Stimulated activated effector memory CD8-positive, alpha-beta T cell treated with anti-CD3 and anti-CD28 coated beads, Interleukin-12 subunit alpha, Interleukin-12 subunit beta, amount 100 ng/mL, for 72 hours (primary cell): Measurements from ENCODE around the gene ACVRL1.
"Not testable (repeated sequence)": the region's sequence is repeated elsewhere in the genome, so short reads cannot be mapped to it uniquely, and the experiment has no call there.

Experiments used
- ATAC-seq: fragments of 150-1000 bp; cut with Tn5 transposase; 2 replicates; pipeline ENCODE4 v1.10.0; 2021
- DNase-seq, 2 donors: peaks; one replicate each; pipeline ENCODE4 v3.0.0; 2021 to 2022; ENCODE audit warnings: low spot score in 2 of 2
- H3K27ac Mint-ChIP-seq: one replicate; pipeline ENCODE4 v1.8.0; 2022; ENCODE audit warnings: mild to moderate bottlenecking, mixed read lengths
- H3K36me3 Mint-ChIP-seq: one replicate; pipeline ENCODE4 v1.8.0; 2022; ENCODE audit warnings: mild to moderate bottlenecking, mixed read lengths
- H3K4me1 Mint-ChIP-seq: one replicate; pipeline ENCODE4 v1.8.0; 2022; ENCODE audit warnings: mixed read lengths
- H3K4me3 Mint-ChIP-seq: one replicate; pipeline ENCODE4 v1.8.0; 2022; ENCODE audit warnings: mild to moderate bottlenecking, mixed read lengths
- H3K9me3 Mint-ChIP-seq: one replicate; pipeline ENCODE4 v1.8.0; 2022; ENCODE audit warnings: mixed read lengths

ACVRL1 gene

GRCh38 chr12:51870504-51870903, 36.8 kb upstream of the ACVRL1 start:
- Mint-ChIP-seq H3K4me1 (peaks cover 17% of the 10 kb centered on the region), H3K9me3 (no peaks in the 10 kb centered on the region), H3K4me3 (no peak overlapping the region), H3K36me3 (no peaks in the 10 kb centered on the region), H3K27ac (peak overlapping the region; percentile 3)
- ATAC-seq (no peak), DNase-seq (no peak)

- Mint-ChIP-seq H3K4me3 (no peak overlapping the region), H3K27ac (no peak overlapping the region), H3K36me3 (no peaks in the 10 kb centered on the region), H3K9me3 (no peaks in the 10 kb centered on the region), H3K4me1 (peaks cover 17% of the 10 kb centered on the region)
- DNase-seq: no peak
- ATAC-seq: no peak
Observed at GRCh38 chr12:51871126-51871525, 36.2 kb upstream of the ACVRL1 start.

- H3K4me3 Mint-ChIP-seq: no peak overlapping the region
- ATAC-seq (no peak), DNase-seq (no peak)
- H3K27ac Mint-ChIP-seq: peak overlapping the region; percentile 23
- no peaks in the 10 kb centered on the region for H3K9me3 Mint-ChIP-seq
- no peaks in the 10 kb centered on the region for H3K36me3 Mint-ChIP-seq
- peaks cover 17% of the 10 kb centered on the region for H3K4me1 Mint-ChIP-seq
Observed at GRCh38 chr12:51871918-51872688, 35.2 kb upstream of the ACVRL1 start.

- Mint-ChIP-seq H3K9me3 (no peaks in the 10 kb centered on the region), H3K27ac (peak overlapping the region; percentile 23), H3K4me1 (peaks cover 17% of the 10 kb centered on the region), H3K36me3 (no peaks in the 10 kb centered on the region), H3K4me3 (no peak overlapping the region)
- DNase-seq: no peak
- ATAC-seq: no peak
Observed at GRCh38 chr12:51872689-51872981, 34.7 kb upstream of the ACVRL1 start.

- no peak overlapping the region for H3K4me3 Mint-ChIP-seq
- H3K9me3 Mint-ChIP-seq: no peaks in the 10 kb centered on the region
- peak overlapping the region; percentile 3 for H3K27ac Mint-ChIP-seq
- H3K4me1 Mint-ChIP-seq: peaks cover 17% of the 10 kb centered on the region
- DNase-seq: no peak
- ATAC-seq: no peak
- H3K36me3 Mint-ChIP-seq: no peaks in the 10 kb centered on the region
Observed at GRCh38 chr12:51873251-51873994, 33.9 kb upstream of the ACVRL1 start.

- Mint-ChIP-seq H3K27ac (peak overlapping the region; percentile 3), H3K9me3 (no peaks in the 10 kb centered on the region), H3K36me3 (no peaks in the 10 kb centered on the region), H3K4me3 (no peak overlapping the region), H3K4me1 (peaks cover 11% of the 10 kb centered on the region)
- DNase-seq (no peak), ATAC-seq (no peak)
Observed at GRCh38 chr12:51874000-51874399, 33.3 kb upstream of the ACVRL1 start.

- Mint-ChIP-seq H3K36me3 (no peaks in the 10 kb centered on the region), H3K27ac (peak overlapping the region; percentile 3), H3K4me3 (no peak overlapping the region), H3K4me1 (peaks cover 10% of the 10 kb centered on the region), H3K9me3 (no peaks in the 10 kb centered on the region)
- DNase-seq (no peak), ATAC-seq (no peak)
Observed at GRCh38 chr12:51874486-51874885, 32.8 kb upstream of the ACVRL1 start.

- H3K4me3 Mint-ChIP-seq: no peak overlapping the region
- DNase-seq: no peak
- no peaks in the 10 kb centered on the region for H3K36me3 Mint-ChIP-seq
- no peak overlapping the region for H3K27ac Mint-ChIP-seq
- no peaks in the 10 kb centered on the region for H3K4me1 Mint-ChIP-seq
- no peak for ATAC-seq
- no peaks in the 10 kb centered on the region for H3K9me3 Mint-ChIP-seq
Observed at GRCh38 chr12:51879102-51879501, 28.2 kb upstream of the ACVRL1 start.

- DNase-seq (no peak), ATAC-seq (no peak)
- peaks cover 8% of the 10 kb centered on the region for H3K4me1 Mint-ChIP-seq
- H3K9me3 Mint-ChIP-seq: no peaks in the 10 kb centered on the region
- no peaks in the 10 kb centered on the region for H3K36me3 Mint-ChIP-seq
- H3K27ac Mint-ChIP-seq: no peak overlapping the region
- no peak overlapping the region for H3K4me3 Mint-ChIP-seq
Observed at GRCh38 chr12:51883295-51883694, 24.0 kb upstream of the ACVRL1 start.

- H3K27ac Mint-ChIP-seq: no peak overlapping the region
- H3K4me1 Mint-ChIP-seq: peaks cover 8% of the 10 kb centered on the region
- H3K36me3 Mint-ChIP-seq: no peaks in the 10 kb centered on the region
- H3K4me3 Mint-ChIP-seq: no peak overlapping the region
- no peaks in the 10 kb centered on the region for H3K9me3 Mint-ChIP-seq
- ATAC-seq (no peak), DNase-seq (no peak)
Observed at GRCh38 chr12:51883998-51884675, 23.2 kb upstream of the ACVRL1 start.

- DNase-seq: no peak
- no peak for ATAC-seq
- Mint-ChIP-seq H3K4me1 (peaks cover 8% of the 10 kb centered on the region), H3K27ac (peak overlapping the region; percentile 70), H3K4me3 (no peak overlapping the region), H3K9me3 (no peaks in the 10 kb centered on the region), H3K36me3 (no peaks in the 10 kb centered on the region)
Observed at GRCh38 chr12:51884676-51885229, 22.6 kb upstream of the ACVRL1 start.

- not testable (repeated sequence) for H3K9me3 Mint-ChIP-seq, H3K36me3 Mint-ChIP-seq, H3K4me1 Mint-ChIP-seq, DNase-seq, ATAC-seq
- Mint-ChIP-seq H3K4me3 (peak overlapping the region; percentile 30), H3K27ac (peak overlapping the region; percentile 70)
Observed at GRCh38 chr12:51885294-51886020, 21.8 kb upstream of the ACVRL1 start.

GRCh38 chr12:51886021-51886710, 21.1 kb upstream of the ACVRL1 start:
- Mint-ChIP-seq H3K4me1 (peaks cover 8% of the 10 kb centered on the region), H3K36me3 (no peaks in the 10 kb centered on the region), H3K27ac (peak overlapping the region; percentile 70), H3K4me3 (peak overlapping the region; percentile 30), H3K9me3 (no peaks in the 10 kb centered on the region)
- DNase-seq (no peak), ATAC-seq (peak; percentile 95)

- H3K4me1 Mint-ChIP-seq: peaks cover 8% of the 10 kb centered on the region
- no peaks in the 10 kb centered on the region for H3K9me3 Mint-ChIP-seq
- no peak within 1 kb of the TSS for H3K27ac Mint-ChIP-seq
- no peak for DNase-seq
- H3K4me3 Mint-ChIP-seq: no peak within 1 kb of the TSS
- H3K36me3 Mint-ChIP-seq: no peaks in the 10 kb centered on the region
- no peak for ATAC-seq
Observed at GRCh38 chr12:51887476-51888315, 19.6 kb upstream of the ACVRL1 start, which contains the start of gene ANKRD33. TSS of gene ANKRD33 (plus strand) at chr12:51888103. CDS start at chr12:51888187, 84 bp downstream.
